Muscle layer of duodenum (tissue), 2 donors: Measurements from ENCODE around the gene ARID5B.

Experiments
- H3K27ac ChIP-seq: one replicate; pipeline ENCODE4 v1.7.0; 2013; ENCODE audit warnings: mild to moderate bottlenecking, low read length
- H3K27me3 ChIP-seq: one replicate; pipeline ENCODE4 v1.7.0; 2013; ENCODE audit warnings: low read depth, mild to moderate bottlenecking, control low read depth, low read length
- H3K36me3 ChIP-seq, 2 donors: one replicate each; pipeline ENCODE4 v1.7.0; 2013; ENCODE audit warnings: low read length in 2 of 2, control low read depth in 1 of 2, mild to moderate bottlenecking in 1 of 2; ENCODE audit not compliant: insufficient read depth in 2 of 2, control insufficient read depth in 1 of 2
- H3K4me1 ChIP-seq, 2 donors: one replicate each; pipeline ENCODE4 v1.7.0; 2013; ENCODE audit warnings: low read length in 2 of 2, mild to moderate bottlenecking in 2 of 2, control low read depth in 1 of 2, moderate library complexity in 1 of 2; ENCODE audit not compliant: insufficient read depth in 2 of 2, control insufficient read depth in 1 of 2
- H3K4me3 ChIP-seq, 2 donors: one replicate each; pipeline ENCODE4 v1.7.0; 2013; ENCODE audit warnings: low read length in 2 of 2, low read depth in 1 of 2, mild to moderate bottlenecking in 1 of 2
- H3K9me3 ChIP-seq, 2 donors: one replicate each; pipeline ENCODE4 v1.7.0; 2013; ENCODE audit warnings: low read length in 2 of 2, control low read depth in 1 of 2, mild to moderate bottlenecking in 1 of 2; ENCODE audit not compliant: control insufficient read depth in 1 of 2
- donor health status: healthy.

ARID5B gene

DNA sequence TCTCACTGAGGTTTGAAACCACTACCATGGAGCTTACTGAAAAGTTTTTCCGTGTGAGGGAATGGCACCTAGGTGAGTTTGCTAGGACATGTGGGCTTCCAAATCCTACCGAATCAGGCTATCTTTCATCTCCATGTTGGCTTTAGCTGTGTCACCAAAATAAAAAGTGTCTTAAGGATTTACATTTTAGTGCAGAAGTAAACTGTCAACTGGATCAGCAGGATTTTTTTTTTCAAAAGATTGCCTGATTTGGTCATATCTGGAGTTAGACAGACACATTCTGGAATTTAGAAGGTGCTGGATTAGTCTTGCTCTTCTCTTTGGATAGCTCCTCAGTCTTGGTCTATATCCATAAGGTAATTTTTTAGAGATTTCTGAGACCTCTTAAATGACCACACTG is 5.5 kb downstream of the ARID5B start:
- Histone ChIP-seq H3K27ac (peak overlapping the region; percentile 33), H3K4me1 (peaks cover 14 to 15% of the 10 kb centered on the region in 2 donors), H3K4me3 (no peak overlapping the region), H3K9me3 (no peaks in the 10 kb centered on the region), H3K36me3 (peaks cover 0 to 4% of the 10 kb centered on the region in 2 donors), H3K27me3 (no peaks in the 10 kb centered on the region)

DNA sequence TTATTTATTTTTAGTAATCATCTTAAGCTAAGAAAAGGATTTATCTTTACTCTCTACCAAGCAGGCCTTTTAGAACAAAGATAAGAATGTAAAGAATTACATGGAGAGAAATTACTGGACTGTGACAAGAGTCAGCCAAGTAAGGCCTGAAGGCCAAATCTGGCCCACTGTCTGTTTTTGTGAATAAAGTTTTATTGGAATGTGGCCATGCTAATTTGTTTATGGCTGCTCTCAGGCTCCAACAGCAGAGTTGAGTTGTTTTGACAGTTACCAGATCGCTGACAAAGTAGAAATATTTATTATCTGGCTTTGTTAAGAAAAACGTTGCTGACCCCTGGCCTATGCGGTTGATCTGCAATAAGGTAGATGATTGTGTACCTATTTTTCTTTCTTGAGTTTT is 6.1 kb downstream of the ARID5B start:
- Histone ChIP-seq H3K4me3 (no peak overlapping the region), H3K9me3 (no peaks in the 10 kb centered on the region), H3K27me3 (no peaks in the 10 kb centered on the region), H3K27ac (no peak overlapping the region), H3K36me3 (peaks cover 0 to 4% of the 10 kb centered on the region in 2 donors), H3K4me1 (peaks cover 14 to 15% of the 10 kb centered on the region in 2 donors)

DNA sequence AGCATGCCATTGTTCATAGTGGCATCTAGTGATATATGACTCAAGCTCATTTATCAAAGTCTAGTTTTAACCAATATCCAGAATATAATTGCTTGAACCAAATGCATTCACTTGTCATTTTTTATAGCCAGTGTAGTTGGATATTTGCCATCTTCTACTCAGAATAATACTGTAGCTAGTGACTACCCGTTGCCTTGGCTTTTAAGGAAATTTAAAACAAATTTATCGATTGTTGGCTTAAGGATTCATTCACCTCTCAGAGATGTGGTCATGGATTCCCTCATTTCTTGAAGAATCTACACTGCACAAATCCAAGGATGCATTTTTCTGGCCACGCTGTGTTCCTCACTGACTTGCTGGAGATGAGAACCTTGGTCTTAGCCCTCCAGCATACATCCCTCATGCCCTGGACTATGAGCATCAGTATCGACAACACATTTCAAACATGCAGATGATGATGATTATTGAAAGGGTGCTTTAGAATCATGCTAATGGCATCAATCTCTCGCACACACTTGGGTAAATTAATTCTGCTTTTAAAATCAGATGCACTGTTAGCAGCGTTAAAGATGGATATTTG is 8.8 kb downstream of the ARID5B start:
- no peaks in the 10 kb centered on the region for H3K27me3 ChIP-seq
- no peak overlapping the region for H3K4me3 ChIP-seq
- H3K9me3 ChIP-seq: no peaks in the 10 kb centered on the region
- peaks cover 0 to 4% of the 10 kb centered on the region in 2 donors for H3K36me3 ChIP-seq
- peaks cover 6 to 9% of the 10 kb centered on the region in 2 donors for H3K4me1 ChIP-seq
- no peak overlapping the region for H3K27ac ChIP-seq

DNA sequence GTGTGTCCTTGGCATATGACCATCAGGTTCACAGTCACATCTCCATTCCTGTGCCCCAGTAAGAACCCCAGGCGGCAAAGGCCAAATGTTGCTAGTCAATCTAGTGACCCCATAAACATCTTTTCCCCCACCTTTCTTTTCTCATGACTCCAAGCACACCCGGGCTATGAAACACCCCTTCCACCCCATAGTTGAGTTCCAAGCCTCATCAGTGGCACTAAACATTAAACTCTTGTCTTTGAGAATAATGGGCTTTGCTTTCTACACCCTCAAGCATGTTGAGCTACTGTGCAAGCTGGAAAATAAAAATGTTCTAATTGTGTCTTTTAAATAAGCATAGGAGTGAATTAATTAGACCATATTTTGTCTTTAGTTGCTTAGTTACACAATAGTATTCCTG is 9.4 kb downstream of the ARID5B start:
- Histone ChIP-seq H3K9me3 (no peaks in the 10 kb centered on the region), H3K27ac (no peak overlapping the region), H3K27me3 (no peaks in the 10 kb centered on the region), H3K4me3 (no peak overlapping the region), H3K36me3 (peaks cover 0 to 4% of the 10 kb centered on the region in 2 donors), H3K4me1 (peaks cover 0 to 9% of the 10 kb centered on the region in 2 donors)

DNA sequence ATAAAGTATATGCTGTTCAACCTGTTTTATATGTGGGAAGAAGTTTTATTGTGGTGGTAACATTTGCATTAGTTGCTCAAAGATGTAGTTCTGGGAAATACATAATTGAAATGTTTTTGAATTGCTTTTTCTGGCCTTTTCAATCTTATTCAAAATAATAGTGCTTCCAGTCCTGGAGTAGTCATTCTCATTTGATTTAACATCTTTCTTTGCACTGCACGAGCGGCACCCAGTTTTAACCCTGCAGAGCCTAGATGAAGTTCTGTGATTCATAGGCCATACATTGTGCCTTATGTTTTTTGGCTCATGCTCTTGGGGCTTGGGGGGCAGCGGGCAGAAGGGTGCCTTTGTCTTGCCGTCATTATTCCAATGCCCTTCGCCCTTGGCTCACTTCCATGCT is 9.9 kb downstream of the ARID5B start:
- peaks cover 0 to 4% of the 10 kb centered on the region in 2 donors for H3K36me3 ChIP-seq
- H3K9me3 ChIP-seq: no peaks in the 10 kb centered on the region
- H3K27me3 ChIP-seq: no peaks in the 10 kb centered on the region
- H3K27ac ChIP-seq: no peak overlapping the region
- H3K4me1 ChIP-seq: peaks cover 0 to 9% of the 10 kb centered on the region in 2 donors
- H3K4me3 ChIP-seq: no peak overlapping the region

DNA sequence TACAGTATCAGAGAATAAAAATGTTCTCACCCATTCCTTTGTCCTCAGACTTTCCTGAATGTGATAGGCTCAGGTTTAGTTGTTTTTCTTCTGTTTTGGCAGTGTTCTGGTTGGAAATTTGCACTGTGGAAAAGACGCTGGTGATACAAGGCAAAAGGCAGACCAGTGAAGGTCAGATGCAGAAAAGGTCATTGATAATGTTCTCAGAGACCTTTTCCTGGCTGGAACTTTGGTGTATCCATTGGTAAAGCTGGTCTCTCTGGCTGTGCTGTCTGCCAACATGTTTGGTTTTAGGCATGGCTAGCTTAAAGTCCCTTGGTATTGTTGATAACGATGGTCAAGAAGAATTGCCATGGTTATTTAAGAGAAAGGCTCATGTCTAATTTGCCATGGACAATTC is 11.5 kb downstream of the ARID5B start:
- H3K4me1 ChIP-seq: peaks cover 0 to 9% of the 10 kb centered on the region in 2 donors
- H3K27ac ChIP-seq: no peak overlapping the region
- H3K4me3 ChIP-seq: no peak overlapping the region
- H3K27me3 ChIP-seq: no peaks in the 10 kb centered on the region
- peaks cover 0 to 4% of the 10 kb centered on the region in 2 donors for H3K36me3 ChIP-seq
- H3K9me3 ChIP-seq: peaks cover 0 to 7% of the 10 kb centered on the region in 2 donors

DNA sequence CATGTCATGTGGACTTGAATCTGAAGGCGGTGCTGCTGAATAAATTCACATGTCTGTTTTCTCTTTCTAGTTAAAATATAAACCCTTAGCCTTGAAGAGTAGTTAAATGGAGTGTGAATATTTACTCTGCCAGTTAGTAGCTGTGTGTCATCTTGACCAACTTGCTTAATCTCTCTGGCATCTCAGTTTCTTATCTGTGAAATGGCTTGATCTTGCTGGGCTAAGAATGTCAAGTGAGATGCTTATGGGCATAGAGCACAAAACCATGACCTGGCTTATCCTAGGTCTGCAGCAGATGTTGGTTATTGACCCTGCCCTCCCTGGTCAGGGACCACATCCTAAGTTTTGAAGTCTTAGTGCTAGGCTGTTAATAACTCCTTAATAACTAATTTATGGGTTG is 16.6 kb downstream of the ARID5B start:
- H3K27ac ChIP-seq: no peak overlapping the region
- no peaks in the 10 kb centered on the region for H3K4me1 ChIP-seq
- H3K9me3 ChIP-seq: peaks cover 0 to 9% of the 10 kb centered on the region in 2 donors
- no peak overlapping the region for H3K4me3 ChIP-seq
- no peaks in the 10 kb centered on the region for H3K27me3 ChIP-seq
- peaks cover 0 to 4% of the 10 kb centered on the region in 2 donors for H3K36me3 ChIP-seq

DNA sequence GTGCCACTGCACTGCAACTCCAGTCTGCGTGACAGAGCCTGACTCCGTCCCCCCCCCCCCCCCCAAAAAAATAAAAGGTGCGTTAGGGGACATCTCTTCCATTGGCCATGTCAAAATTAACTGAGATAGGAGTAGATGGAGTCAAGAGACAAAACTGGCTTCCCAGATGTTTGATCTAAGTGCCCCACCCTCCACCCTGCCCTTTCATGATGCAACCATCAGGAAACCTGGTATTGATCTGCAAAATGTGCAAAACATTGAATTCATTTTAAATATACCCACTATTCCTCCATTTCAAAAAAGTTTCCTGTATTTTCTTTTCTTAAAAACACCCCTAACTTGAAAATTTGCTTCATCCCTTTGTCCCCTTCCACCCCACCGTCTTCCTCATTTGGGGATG is 17.5 kb downstream of the ARID5B start:
- peaks cover 0 to 4% of the 10 kb centered on the region in 2 donors for H3K36me3 ChIP-seq
- H3K4me1 ChIP-seq: peaks cover 0 to 5% of the 10 kb centered on the region in 2 donors
- H3K27ac ChIP-seq: no peak overlapping the region

DNA sequence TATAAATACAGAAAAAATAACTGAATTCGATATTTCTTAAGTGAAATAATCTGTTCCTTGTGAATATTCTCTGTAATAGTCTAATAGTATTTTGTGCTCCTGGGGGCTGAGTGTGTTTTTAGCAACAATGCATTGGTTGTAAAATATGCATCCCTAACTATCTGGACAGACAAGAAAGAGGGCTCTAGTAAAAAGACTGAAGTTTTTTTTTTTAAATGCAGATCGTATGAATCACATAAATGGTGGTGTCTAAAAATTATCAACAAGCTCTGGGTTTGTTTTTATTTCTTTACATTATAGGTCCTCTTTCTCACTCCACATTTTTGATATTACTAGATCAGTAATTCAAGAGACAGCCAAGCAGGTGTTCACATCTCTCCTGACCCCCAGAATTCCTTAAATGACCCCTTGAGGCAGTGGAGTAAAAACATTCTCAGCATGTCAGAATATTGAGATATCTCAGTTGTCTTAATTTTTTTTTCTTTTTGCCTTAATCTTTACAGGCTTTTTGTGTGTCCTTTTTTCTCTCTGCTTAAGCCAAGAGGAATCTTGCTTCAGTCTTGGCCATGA is 18.2 kb downstream of the ARID5B start:
- H3K4me1 ChIP-seq: peaks cover 0 to 7% of the 10 kb centered on the region in 2 donors
- no peak overlapping the region for H3K4me3 ChIP-seq
- H3K9me3 ChIP-seq: peaks cover 0 to 9% of the 10 kb centered on the region in 2 donors
- H3K36me3 ChIP-seq: no peaks in the 10 kb centered on the region
- no peak overlapping the region for H3K27ac ChIP-seq
- H3K27me3 ChIP-seq: no peaks in the 10 kb centered on the region

More for the DNA sequence above, 17.5 kb downstream of the ARID5B start:
- Histone ChIP-seq H3K9me3 (peaks cover 0 to 9% of the 10 kb centered on the region in 2 donors), H3K4me3 (no peak overlapping the region), H3K27me3 (no peaks in the 10 kb centered on the region)

DNA sequence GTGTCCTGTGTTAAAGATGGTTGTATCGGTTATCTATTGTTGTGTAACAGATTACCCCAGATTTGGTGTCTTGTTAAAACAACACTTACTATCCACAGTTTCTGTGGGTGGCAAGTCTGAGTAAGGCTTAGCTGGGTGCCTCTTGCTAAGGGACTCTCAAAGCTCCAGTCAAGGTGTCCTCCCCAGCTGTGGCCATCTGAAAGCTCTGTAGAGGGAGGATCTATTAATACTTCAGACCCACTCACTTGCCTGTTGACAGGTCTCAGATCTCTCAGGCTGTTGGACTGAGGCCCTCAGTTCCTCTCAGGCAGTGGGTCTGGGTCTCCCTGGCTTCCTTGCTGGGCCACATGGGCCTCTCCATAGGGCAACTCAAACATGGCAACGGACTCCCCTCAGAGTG is 19.6 kb downstream of the ARID5B start:
- Histone ChIP-seq H3K27ac (no peak overlapping the region), H3K9me3 (peaks cover 0 to 9% of the 10 kb centered on the region in 2 donors), H3K36me3 (no peaks in the 10 kb centered on the region), H3K4me3 (no peak overlapping the region), H3K4me1 (peaks cover 0 to 7% of the 10 kb centered on the region in 2 donors), H3K27me3 (no peaks in the 10 kb centered on the region)

DNA sequence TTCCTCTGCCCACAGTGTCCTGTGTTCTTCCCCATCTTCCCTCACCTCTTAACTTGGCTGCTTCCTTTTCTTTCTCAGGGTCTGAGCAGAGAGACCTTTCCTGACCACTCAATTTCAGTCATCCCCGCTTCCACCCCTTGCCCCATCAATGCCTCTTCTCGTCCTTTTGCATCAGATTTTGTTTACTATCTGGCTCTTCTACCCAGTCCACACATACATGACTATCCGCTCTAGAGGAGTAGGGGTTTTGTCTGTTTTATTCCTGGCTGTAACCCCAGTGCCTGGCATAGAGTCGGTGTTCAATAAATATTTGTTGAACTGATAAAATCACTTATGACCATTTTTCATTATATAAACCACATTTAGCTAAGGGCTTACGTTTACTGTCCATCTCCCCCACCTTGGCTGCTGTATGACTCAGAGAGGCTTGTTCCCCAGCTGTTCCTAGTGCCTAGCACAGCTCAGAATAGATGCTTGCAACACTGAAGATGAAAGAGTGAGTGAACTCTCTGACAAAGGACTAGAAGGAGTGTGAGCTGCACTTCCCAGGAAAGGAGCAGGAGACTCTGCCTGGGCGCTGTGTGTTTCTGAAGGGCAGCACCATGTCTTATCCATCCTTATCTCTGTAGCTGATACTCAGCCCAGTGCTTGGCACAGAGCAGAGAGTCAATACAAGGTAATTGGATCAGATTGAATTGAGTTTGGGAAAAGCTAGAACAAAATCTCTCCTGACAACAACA is 21.9 kb downstream of the ARID5B start:
- Histone ChIP-seq H3K4me1 (peaks cover 0 to 7% of the 10 kb centered on the region in 2 donors), H3K27me3 (no peaks in the 10 kb centered on the region), H3K27ac (no peak overlapping the region), H3K36me3 (no peaks in the 10 kb centered on the region), H3K4me3 (no peak overlapping the region), H3K9me3 (no peaks in the 10 kb centered on the region)
